Pulmonary artery endothelial cell (primary cell): ENCODE data around the gene CIAPIN1. TPM values are rescaled to one million over a fixed set of nuclear protein-coding genes. Genes with fewer than 3 reads are reported as not detected.

Experiments
- DNase-seq: peaks from one replicate; pipeline ENCODE4 v3.0.0-alpha.2; 2011; ENCODE audit warnings: low read depth, low spot score
- total RNA-seq: library from RNA; depleted of rRNA; stranded (reverse); fragments of >200 nt; gene quantifications from 2 replicates; pipeline ENCODE4 v1.2.3, GENCODE V29; 2014

Gene CIAPIN1
- total RNA-seq, 1 donor from 2014 or later: 80.8 TPM

DNA sequence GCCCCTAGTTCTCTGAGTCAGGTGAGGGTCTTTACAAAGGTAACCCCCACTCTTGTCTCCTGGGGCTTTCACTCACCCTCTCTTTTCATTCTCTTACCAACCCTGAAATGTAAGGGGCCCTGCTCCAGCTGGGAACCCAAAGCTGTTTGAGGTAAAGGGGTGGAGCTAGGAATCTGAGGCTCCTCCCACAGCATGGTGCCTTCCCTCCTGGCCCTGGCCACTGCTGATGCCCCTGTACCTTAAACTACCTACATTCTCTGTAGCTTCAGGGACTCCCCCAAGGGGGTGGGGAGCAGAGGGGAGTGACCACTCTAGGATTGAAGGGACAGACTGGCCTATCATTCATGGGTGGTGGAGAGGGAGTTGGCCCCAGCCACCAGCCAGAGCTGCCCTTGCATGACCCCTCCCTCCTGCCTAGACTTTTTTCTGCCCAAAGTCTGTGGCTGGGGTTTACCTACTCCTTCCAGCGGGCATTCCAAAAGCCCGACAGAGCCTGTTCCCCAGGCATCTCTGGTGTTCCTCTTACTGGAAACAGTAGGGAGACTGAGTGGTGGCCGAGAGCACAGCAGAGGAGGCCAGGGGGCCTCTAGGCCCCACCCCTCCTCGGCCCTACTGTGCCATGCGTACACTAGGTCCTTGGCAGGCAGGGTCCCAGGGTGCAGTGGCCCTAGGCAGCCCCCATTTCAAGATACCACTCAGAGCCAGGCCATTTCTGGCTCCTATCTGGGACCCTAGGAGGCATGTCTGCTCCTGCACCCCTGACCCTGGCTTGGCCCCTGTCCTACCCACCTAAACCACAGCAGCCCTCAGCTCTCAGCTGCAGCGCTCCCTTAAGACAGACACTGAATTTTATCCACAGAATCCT, 29.6 kb upstream of the CIAPIN1 start:
- no peak for DNase-seq

DNA sequence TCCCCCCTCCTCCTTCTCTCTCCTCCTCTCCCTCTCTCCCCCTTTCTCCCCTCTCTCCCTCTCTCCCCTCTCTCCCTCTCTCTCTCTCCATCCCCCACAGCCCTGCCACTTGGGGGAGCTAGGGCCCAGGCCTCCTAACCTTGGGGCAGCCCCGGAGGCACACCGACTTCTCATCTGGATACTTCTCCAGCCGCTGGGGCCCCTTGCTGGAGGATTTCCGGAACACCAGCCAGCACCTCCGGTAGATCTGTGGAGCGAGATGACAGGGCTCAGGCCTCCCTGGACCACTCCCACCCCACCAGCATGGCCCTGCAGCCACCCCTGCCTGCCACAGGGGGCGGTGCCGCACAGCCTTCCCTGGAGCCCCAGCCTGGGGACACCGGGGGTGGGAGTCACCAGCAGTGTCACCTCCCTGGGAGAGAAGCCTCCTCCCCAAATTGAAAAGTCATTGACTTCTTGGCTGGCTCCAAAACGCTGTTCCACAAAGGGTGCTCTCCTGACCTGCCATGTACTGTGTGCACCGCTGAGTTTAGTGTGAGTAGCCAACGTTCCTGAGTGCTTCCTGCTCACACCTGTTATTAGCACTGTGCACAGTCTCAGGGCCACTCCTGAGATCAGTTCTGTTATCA, 28.6 kb upstream of the CIAPIN1 start:
- peak; percentile 24 for DNase-seq

DNA sequence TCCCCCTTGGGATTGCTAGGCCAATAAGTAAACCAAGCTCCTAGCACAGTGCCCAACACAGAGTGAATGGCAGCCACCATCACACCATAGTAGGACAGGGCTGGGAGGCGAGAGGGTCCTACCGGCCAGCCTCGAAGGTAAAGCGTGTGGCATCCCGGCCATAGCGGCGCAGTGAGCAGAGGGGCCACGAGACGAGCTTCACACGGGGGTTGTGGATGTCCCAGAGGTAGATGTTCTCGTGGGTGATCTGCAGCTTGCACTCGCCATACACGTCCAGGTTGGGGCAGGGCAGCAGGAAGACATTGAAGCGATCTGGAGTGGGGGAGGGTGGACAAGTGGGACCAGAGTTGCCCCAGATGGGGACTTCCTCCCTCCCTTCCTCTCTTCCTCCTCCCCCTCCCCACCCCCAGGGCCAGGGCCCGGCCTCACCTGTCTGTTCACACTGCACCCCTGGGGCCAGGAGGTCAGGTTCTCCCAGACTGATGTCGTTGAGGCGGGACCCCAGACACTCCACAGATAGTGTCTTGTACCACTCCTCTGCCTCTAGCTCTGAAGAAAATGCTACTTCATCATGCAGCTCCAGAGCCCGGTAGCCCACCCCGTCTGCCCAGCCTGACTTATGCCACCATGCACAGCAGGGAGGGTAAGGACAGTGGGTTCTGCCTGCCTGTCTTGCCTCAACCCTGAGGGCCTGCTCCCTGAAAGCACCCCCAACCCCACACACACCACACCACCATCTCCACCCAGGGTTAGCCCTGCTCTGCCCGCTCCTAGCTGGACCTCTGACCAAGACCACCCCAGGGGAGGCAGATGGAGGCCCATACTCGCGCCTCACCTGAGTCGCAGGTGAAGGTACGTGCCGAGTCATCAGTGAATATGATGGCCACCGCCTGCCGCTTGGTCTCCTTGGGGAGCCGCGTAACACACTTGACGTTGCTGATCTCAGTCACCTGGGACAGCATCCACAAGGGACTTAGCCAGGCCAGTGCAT, 27.8 kb upstream of the CIAPIN1 start:
- no peak for DNase-seq

DNA sequence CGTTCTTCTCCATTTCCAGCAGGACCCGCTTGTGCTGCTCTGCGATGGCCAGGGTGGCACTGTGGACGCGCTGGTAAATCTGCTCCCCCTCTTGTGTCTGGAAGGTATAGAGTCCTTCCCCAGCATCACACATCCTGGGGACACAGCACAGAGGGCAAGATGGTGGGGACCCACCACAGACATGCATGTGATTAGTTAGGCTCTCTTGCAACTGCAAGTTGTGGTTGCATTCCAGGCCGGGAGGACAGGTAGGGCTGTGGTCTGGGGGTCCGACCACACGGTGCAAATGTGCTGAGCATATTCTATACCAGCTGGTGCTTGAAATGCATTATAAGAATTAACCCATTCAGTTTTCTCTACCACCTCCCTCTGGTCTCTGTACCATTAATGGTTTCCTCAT, 26.7 kb upstream of the CIAPIN1 start:
- DNase-seq: no peak

DNA sequence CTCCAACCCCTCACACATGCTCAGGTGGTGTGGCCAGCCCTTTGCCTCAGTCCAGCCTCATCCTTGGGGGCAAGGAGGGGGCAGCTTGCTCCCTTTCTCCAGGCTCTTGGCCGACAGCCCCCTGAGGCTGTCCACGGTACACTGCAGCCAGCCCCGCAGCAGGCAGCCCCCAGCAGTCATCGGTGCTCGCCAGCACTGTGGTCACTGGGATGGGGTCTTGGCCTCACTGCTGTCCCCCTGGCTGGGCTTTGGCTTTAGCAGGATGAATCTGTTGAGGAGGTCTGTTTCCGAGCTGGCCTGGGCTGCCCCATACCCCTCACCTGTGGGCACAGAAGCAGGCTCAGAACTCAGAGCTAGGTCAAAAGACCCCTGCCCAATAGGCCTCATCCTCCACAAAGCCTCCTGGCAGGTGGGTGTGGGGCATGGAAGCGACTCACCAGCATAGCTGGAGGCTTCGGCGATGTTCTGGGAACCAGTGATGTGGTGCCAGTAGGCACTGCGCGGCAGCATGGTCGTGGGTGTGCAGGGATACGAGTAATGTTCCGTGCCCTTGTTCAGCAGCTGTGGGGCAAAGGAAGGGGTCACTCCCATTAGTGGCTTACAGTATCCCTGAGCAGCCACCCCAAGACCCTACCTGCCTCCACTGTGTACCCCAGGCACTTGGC, 26.1 kb upstream of the CIAPIN1 start:
- no peak for DNase-seq

DNA sequence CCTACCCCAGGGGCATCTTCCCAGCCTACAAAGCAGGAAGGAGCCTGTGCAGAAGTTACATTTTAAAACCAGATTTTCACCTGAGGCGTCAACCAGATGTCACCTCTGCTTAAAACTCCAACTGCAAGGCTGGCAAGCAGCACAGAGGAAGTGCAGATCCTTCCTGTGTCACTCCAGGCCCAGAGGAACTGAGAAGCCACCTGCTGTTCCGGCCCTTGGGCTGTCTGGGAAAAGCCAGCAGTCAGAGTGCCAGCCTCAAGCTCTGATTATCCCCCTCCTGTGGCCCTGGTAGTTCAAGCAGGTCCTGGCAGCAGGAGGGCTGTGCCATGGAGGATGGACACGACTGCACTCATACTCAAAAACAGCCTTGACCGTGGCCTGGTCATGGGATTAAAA, 25.5 kb upstream of the CIAPIN1 start:
- no peak for DNase-seq

DNA sequence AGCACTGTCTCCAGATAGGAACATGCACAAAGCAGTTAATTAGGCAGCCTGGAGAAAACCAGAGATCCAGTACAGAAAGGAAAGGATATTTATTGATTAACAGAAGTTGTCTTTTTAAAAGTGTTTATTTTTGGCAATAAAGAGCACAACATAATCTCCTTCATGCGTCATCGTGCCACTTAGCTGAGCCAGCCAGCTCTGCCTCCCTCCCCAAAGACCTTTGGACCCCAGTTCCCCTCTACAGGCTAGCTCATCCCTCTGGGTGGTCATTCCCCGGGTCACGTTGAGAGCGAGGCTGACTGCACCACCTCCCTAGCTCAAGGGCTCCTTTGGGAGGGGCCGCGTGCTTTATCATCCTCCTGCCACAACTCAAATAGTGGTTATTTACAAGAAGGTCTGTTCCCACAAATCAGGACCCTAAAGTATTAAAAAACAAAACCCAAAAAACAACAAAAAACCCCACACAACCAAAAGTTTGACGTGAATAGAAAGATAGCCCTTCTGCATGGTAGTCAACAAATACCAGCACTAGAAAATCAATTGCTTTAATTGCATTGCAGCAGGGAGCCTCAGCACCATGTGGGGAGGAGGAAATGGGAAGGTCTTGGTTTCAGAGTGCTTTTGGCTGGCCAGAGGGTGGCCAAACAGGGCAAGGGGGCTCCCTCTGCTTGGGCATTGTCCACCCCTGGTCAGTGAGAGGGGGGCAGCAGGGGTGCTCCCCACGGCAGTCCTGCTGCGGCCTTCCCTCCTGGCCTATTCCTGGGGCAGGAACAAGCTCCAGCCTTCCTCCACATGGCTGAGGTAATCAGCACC, 24.9 kb upstream of the CIAPIN1 start:
- no peak for DNase-seq

DNA sequence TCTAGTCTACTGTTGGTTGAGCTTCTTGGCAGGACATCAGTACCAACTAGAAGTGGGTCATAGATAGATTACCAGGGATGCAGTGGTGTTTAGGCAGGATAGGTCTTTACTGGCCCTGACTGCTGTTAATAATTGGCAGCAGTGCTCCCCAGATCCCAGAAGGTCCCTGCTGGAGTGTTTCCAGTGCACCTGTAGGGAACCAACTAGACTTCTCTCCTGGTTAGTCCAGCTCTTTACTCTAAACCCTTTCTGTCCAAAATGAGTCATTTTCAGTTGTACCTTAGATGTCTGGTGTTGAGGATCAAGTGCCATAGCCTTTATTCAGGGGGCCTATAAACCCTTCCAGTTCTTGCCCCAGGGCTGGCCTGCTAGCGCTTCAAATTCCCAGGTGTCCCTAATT, 24.0 kb upstream of the CIAPIN1 start:
- no peak for DNase-seq

DNA sequence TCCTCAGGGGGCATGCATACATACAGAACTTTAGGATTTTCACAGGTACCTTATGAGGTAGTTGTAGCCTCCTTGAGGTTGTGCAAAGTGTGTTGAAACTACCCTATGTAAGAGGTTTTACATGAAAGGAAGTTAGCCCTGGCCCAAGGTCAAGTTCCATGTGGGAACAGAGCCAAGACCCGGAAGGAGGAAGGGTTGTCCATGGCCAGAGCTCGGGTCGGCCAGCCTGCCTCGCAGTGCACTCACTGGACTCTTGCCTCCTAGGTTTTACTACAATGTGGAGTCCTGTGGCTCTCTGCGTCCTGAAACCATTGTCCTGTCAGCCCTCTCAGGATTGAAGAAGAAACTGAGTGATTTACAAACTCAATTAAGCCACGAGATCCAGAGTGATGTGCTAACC, 23.5 kb upstream of the CIAPIN1 start:
- no peak for DNase-seq

DNA sequence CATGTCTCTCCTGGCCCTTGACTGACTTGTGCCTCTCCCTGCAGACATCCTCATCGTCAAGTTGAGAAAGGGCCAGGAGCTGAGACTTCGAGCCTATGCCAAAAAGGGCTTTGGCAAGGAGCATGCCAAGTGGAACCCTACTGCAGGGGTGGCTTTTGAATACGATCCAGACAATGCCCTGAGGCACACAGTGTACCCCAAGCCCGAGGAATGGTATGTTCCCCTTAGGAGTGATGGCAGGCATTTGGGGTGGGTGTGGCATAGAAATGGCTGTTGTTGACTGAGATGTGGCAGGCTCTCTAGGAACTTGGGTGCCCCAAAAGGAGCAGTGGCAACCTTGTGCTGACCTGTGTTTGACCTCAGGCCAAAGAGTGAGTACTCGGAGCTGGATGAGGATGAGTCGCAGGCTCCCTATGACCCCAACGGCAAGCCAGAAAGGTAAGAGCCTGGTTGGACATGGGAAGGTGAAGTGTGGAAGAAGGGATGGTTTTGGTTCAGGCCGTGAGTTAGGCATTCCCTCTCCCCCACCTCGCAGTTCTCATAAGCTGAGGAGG, 22.8 kb upstream of the CIAPIN1 start:
- no peak for DNase-seq

DNA sequence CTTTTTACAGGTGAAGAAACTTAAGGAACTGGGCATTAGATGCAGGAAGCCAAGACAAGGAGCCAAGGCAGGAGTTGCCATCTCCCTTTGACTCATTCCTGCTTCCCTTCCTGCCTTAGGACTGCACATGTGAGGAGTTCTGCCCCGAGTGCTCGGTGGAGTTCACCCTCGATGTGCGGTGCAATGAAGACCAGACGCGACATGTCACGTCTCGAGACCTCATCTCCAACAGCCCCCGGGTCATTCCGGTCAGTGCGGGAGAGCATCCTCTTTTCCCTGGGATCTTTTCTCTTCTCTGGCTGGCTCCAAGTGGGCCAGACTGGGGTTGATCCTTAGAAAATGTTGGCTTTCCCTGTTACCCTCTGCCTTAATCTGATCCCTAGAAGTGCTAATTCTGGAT, 21.9 kb upstream of the CIAPIN1 start:
- no peak for DNase-seq

DNA sequence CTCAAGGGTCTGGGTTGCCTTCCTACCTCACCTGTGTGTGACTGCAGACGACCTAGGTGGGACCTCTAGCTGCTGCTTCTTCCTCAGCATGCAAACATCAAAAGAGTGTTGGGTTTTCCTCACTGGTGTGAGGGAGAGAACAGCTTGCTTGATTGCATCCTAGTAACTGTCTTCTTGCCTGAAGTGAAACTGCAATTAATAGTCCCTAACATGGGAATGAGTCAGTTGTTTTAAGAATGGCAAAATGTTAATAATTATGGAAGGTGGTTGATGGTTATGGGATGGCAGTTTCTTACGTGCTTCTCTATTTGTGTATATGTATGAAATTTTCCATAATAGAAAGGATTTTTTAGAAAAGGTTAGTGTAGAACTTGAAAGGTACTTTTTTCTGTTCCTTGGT, 21.2 kb upstream of the CIAPIN1 start:
- DNase-seq: no peak

DNA sequence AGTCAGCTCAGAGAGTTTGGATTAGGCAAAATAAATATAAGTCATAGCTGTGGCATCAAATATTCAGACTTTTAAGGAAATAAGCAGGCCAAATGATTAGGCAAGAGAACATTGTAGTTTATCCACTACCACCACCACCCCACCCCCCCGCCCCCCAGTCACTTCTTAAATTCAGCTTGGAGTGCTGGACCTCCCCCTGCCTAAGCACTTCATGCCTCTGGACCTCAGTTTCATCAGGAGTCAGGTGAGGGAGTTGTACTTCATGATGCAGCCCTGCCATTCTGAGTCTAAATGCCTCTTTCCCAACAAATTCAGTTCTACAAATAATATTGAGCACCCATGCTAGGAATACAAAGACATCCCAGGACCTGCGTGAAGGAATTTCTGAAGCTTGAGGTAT, 17.3 kb upstream of the CIAPIN1 start:
- no peak for DNase-seq

DNA sequence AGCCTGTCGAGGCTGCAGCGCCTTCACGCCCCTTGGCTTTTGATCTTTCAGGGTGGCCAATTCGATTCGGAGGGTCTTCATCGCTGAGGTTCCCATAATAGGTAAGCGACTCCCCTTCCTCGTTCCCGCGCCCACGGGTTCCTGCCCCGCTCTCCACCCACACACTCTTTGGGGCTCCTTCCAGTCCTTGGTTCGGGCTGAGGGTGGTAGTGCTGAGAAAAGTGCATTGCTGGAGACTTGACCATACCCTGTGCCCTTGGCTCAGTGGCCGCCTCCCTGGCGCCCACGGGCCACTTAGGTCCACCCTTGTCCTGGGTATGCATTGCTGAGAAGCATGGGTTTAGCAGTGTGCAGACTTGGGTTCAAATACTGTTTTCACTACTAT, 15.8 kb upstream of the CIAPIN1 start:
- no peak for DNase-seq

DNA sequence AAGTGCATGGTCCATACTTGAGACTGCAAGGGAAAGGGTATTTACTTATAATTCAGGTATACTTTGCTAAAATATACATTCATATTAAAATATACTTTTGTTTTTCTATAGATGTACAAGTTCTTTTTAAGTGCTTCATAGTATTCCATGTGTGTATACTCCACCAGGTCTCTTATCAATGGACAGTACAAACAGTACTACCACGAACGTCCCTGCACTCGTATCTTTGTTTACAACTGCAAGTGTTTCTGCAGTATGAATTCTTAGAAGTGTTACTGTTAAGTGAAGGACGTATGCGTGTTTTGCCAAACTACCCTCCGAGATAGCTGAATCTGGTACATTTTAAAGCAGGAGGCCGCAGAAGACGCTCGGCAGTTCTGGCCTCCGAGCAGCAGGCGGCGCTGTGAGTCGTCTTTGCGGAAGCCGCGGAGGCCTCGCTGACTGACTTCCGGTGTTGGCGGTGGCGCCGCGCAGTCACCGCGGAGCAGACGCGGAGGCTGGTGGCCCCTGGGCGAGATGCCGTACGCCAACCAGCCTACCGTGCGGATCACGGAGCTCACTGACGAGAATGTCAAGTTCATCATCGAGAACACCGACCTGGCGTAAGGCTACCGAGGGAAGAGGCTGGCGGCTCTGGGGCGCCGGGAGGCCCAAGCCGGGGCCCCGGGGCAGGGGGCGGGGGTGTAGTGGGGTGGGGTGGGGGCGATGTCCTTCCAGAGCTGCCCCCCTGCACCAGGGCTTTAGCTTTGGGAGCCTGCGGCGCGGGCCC, 15.2 kb upstream of the CIAPIN1 start, which contains the start of gene POLR2C:
POLR2C (plus strand) TSS at position 471 of the 769 bp plus-strand sequence; CDS start at position 517, 46 bp downstream.
- peak; percentile 35 for DNase-seq

DNA sequence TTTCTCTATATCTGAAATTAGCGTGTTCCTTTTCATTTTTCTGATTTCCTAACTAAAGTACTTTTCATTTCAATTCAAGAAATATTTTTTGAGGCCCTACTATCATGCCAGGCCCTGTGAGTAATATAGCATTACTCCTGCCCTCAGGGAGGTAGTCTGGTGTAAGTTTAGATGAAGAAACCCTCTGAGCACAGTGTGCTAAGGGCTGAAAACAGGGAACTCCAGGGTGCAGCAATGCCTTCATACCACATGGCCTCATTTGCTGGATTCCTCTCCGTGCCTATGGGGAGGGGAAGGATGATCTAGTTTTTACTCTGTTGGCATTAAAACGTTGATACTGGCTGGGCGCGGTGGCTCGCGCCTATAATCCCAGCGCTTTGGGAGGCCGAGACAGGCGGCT, 4.8 kb upstream of the CIAPIN1 start:
- no peak for DNase-seq

DNA sequence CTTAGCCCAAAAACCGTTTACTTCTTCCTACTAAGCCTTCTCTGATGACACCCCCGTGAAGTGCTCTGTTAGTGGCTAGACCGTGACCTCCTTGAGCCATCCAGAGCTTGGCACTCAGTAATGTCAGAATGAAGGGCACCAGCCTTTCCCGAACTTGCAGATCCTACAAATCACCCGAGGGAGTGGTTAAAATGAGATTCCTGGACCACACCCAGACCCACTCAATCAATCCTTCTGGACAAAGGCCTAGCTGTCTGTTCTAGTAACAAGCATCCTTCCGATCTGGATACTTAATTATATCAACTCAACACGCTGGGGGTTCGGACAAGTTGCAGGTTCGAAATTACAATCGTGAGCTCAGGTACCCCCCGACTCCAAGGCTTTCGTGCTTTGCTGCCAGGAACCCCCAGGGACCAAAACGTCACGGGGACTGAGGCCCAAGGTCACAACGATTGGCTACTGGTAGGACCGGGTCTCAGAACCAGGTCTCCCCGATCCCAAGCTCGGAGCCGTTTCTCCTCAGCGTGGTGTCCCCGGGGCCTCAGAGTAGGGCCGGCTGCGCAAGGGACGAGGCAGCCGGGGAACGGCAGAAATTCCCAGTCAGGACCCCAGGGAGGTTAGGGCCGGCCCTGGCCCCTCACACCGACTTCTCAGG, 527 bp downstream of the CIAPIN1 start:
- no peak for DNase-seq

DNA sequence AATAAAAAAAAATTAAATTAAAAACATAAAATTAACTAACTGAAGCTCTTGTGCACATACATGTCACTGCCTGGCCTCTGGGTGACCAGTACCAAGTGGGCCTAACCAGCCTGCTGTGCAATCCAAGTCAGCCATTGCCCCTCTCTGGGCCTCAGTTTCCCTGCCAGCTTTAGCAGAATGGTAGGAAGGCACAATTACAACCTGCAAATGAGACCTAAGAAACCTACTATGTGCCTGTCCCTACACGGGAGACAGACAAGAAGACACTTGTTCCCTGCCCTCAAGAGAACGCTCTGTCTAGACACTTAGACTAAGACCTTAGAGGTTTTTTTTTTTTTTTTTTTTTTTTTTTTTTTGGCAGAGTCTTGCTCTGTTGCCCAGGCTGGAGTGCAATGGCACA, 1.7 kb downstream of the CIAPIN1 start:
- no peak for DNase-seq

DNA sequence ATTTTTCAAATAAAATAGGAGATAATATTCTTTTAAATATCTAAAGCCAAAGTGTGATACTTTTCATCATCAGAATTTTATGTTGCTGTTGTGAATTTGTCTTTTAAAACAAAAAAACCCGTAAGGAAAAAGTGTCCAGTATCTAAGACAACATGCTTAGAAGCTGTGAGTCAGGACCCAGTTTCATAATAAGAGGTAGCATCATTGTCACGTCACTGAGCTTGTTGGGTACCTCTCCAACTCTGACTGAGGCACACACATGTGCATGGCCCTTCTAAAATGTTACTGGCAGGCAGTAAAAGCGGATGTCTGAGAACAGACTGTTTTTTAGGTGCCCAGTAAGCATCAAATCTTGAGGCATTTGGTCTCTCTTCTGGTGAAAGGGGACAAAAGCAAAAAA, 2.5 kb downstream of the CIAPIN1 start:
- no peak for DNase-seq
